ENCODE results near the gene BTBD7. TPM values are rescaled to one million over a fixed set of nuclear protein-coding genes. Genes with fewer than 3 reads are reported as not detected.

The BTBD7 gene
- total and polyA plus RNA-seq, 2 of the 4 experiments (the other 2 are of a cell fraction): 11.9 to 30.5 TPM

- H4K91ac ChIP-seq (ENCODE audit: insufficient read depth, low read depth, low read length): no peak overlapping the region
- no peak overlapping the region for H3K56ac ChIP-seq (ENCODE audit: extremely low read depth, insufficient read depth, low read length)
- H3K18ac ChIP-seq (ENCODE audit: low read depth, low read length): no peak overlapping the region
- ChIA-PET POLR2A (ENCODE audit: unreplicated experiment) (no interaction called here), CTCF (no interaction called here)
- H2BK20ac ChIP-seq (ENCODE audit: low read depth, low read length): no peak overlapping the region
- no peak for DNase-seq
- in situ Hi-C loops (cut with MboI; ENCODE audit: low sequenced_read_pairs) (loop anchor here (25.0 kb wide), 1 partner anchor 1811 kb away; the partner anchor contains the start of gene PPP4R3A), dilution Hi-C loops (cut with HindIII; ENCODE audit: low sequenced_read_pairs, unreplicated experiment) (no loop called here), intact Hi-C loops (cut with micrococcal nuclease) (no loop called here)
- H3K23ac ChIP-seq (ENCODE audit: low read depth, low read length): no peak overlapping the region
- no peak overlapping the region for H2AFZ ChIP-seq (replicated peaks; ENCODE audit: low read length, poor library complexity)
- no peak overlapping the region for H3K4ac ChIP-seq (ENCODE audit: low read depth, low read length)
- peaks cover 62% of the 10 kb centered on the region for H4K20me1 ChIP-seq (ENCODE audit: insufficient read depth, low read length)
- peaks cover 9% of the 10 kb centered on the region; the same call in 1 of the 2 replicates for H3K9me1 ChIP-seq (ENCODE audit: insufficient read depth, low read length)
- H2AK9ac ChIP-seq (replicated peaks; ENCODE audit: low read depth, low read length, poor library complexity): no peak overlapping the region
- H2BK15ac ChIP-seq (ENCODE audit: low read depth, low read length): no peak overlapping the region
- H4K5ac ChIP-seq (ENCODE audit: low read depth, low read length): no peak overlapping the region
- no CpG with 5 or more reads among the region's 5 CpGs for WGBS, 2 experiments (ENCODE audit: extremely low coverage in 2 of 2, insufficient read length in 1 of 2)
- H3K4me1 ChIP-seq (ENCODE audit: control insufficient read depth, insufficient read depth, low read length): peaks cover 8% of the 10 kb centered on the region
- H3K4me3 ChIP-seq (ENCODE audit: insufficient read depth, low read depth, low read length): no peak overlapping the region
- H2BK120ac ChIP-seq (ENCODE audit: low read depth, low read length): no peak overlapping the region
- H3K4me2 ChIP-seq (ENCODE audit: low read depth, low read length): no peak overlapping the region
- no peaks in the 10 kb centered on the region; the same call in 1 of the 2 replicates for H3K36me3 ChIP-seq (ENCODE audit: control insufficient read depth, insufficient read depth, low read length)
- no peak overlapping the region for H2AK5ac ChIP-seq (ENCODE audit: low read depth, low read length)
- H3K27me3 ChIP-seq (ENCODE audit: control insufficient read depth, insufficient read depth, low read length): no peaks in the 10 kb centered on the region
- ATAC-seq (ENCODE audit: low read depth): no peak
- H3K27ac ChIP-seq (ENCODE audit: insufficient read depth, low read length): no peak overlapping the region
- TF ChIP-seq MXI1 (IDR thresholded peaks at IDR 0.05; ENCODE audit: borderline replicate concordance, low read depth, low read length): no peak
- TF ChIP-seq ELK1 (IDR thresholded peaks at IDR 0.05; ENCODE audit: borderline replicate concordance, low read depth, low read length): no peak
- no peak overlapping the region for H3K9ac ChIP-seq (ENCODE audit: low read depth, low read length)
- peaks cover 10 to 55% of the 10 kb centered on the region in 2 experiments; a peak in 3 of 4 replicates for H3K79me1 ChIP-seq (ENCODE audit: low read depth in 1 of 2, low read length in 2 of 2)
- H2BK5ac ChIP-seq (ENCODE audit: low read depth, low read length, poor library complexity, severe bottlenecking): no peak overlapping the region
- no peak overlapping the region for H4K8ac ChIP-seq (ENCODE audit: low read depth in 2 of 2, low read length in 2 of 2)
- no peak overlapping the region for H3K14ac ChIP-seq (replicated peaks; ENCODE audit: low read depth, low read length)
- H3K9me3 ChIP-seq (ENCODE audit: control insufficient read depth, insufficient read depth, low read length): no peaks in the 10 kb centered on the region
- BruUV-seq (replicated peaks): no TSS peak
Observed at GRCh38 chr14:93322929-93323599, 9.8 kb downstream of the BTBD7 start.

Measured in IMR-90 (cell line).